Calu3 (cell line): ENCODE results near the gene RIPOR3. TPM values are rescaled to one million over a fixed set of nuclear protein-coding genes. Genes with fewer than 3 reads are reported as not detected.
A peak's percentile ranks its signal among the peaks of the same experiment; 100 is the strongest.
"Not testable (repeated sequence)": the region's sequence is repeated elsewhere in the genome, so short reads cannot be mapped to it uniquely, and the experiment has no call there.

Experiments used
- BruUV-seq: library from RNA; stranded (reverse); fragments of 400-500 nt; replicated peaks from 2 replicates; lab custom pipeline; 2021; lab: Mats Ljungman, UMichigan
- CTCF ChIA-PET: fragments of 300-600 bp; sonication (Branson Sonifier 250); formaldehyde crosslinking; loops from one replicate; lab custom pipeline; 2022; ENCODE audit warnings: antibody characterized with exemption; lab: Charles Lee
- DNase-seq: peaks from one replicate; pipeline ENCODE4 v3.0.0; 2022
- H3K27ac Mint-ChIP-seq: one replicate; pipeline ENCODE4 v1.8.0; 2022; ENCODE audit warnings: mixed read lengths; ENCODE audit not compliant: unreplicated experiment
- H3K27me3 Mint-ChIP-seq: one replicate; pipeline ENCODE4 v1.8.0; 2022; ENCODE audit warnings: mixed read lengths; ENCODE audit not compliant: unreplicated experiment
- H3K36me3 Mint-ChIP-seq: one replicate; pipeline ENCODE4 v1.8.0; 2022; ENCODE audit warnings: mild to moderate bottlenecking, moderate library complexity, mixed read lengths; ENCODE audit not compliant: insufficient read depth, unreplicated experiment
- H3K4me1 Mint-ChIP-seq: one replicate; pipeline ENCODE4 v1.8.0; 2022; ENCODE audit warnings: mild to moderate bottlenecking, low read depth, mixed read lengths; ENCODE audit not compliant: unreplicated experiment
- H3K4me3 Mint-ChIP-seq: one replicate; pipeline ENCODE4 v1.8.0; 2022; ENCODE audit warnings: mild to moderate bottlenecking, low read depth, moderate library complexity, mixed read lengths; ENCODE audit not compliant: unreplicated experiment
- H3K9me3 Mint-ChIP-seq: one replicate; pipeline ENCODE4 v1.8.0; 2022; ENCODE audit warnings: low read depth, mixed read lengths; ENCODE audit not compliant: unreplicated experiment
- CTCF ChIP-seq: fragments of 200-600 bp; IDR thresholded peaks from one replicate; pipeline ENCODE4 v1.8.0; 2022; ENCODE audit warnings: antibody characterized with exemption; ENCODE audit not compliant: unreplicated experiment
- intact Hi-C: fragments of 100-400 bp; cut with micrococcal nuclease; formaldehyde crosslinking; loops from one replicate; pipeline ENCODE4 v1.10.0; 2022; ENCODE audit not compliant: unreplicated experiment
- total RNA-seq: library from RNA; stranded (reverse); gene quantifications from 2 replicates; pipeline ENCODE4 v1.2.3, GENCODE V29; 2022

The RIPOR3 gene
- total RNA-seq, 1 experiment from 2014 or later, result 4.0 TPM

- TF ChIP-seq CTCF, result no peak
- intact Hi-C loops, result no loop called here
- peak overlapping the region; percentile 37 for H3K27ac Mint-ChIP-seq
- BruUV-seq, result no TSS peak
- CTCF ChIA-PET, result interaction anchor here (0.9 to 1.0 kb wide), 2 partner anchors 13 to 19 kb away, joined by 3 to 5 read pairs; no protein-coding TSS in a partner anchor
- H3K36me3 Mint-ChIP-seq, result peaks cover 16% of the 10 kb centered on the region
- no peaks in the 10 kb centered on the region for H3K27me3 Mint-ChIP-seq
- DNase-seq, result peak; percentile 30
- H3K4me3 Mint-ChIP-seq, result no peak overlapping the region
- peaks cover 60% of the 10 kb centered on the region for H3K4me1 Mint-ChIP-seq
- no peaks in the 10 kb centered on the region for H3K9me3 Mint-ChIP-seq
These were observed 17.7 kb upstream of the RIPOR3 start for GRCh38 chr20:50708845-50709635.

GRCh38 chr20:50704971-50705370 lies 13.6 kb upstream of the RIPOR3 start:
- CTCF ChIA-PET, result no interaction called here
- no peak for TF ChIP-seq CTCF
- H3K4me3 Mint-ChIP-seq, result no peak overlapping the region
- no peak overlapping the region for H3K27ac Mint-ChIP-seq
- peaks cover 10% of the 10 kb centered on the region for H3K36me3 Mint-ChIP-seq
- H3K4me1 Mint-ChIP-seq, result peaks cover 23% of the 10 kb centered on the region
- H3K27me3 Mint-ChIP-seq, result no peaks in the 10 kb centered on the region
- no peaks in the 10 kb centered on the region for H3K9me3 Mint-ChIP-seq
- DNase-seq, result no peak
- no TSS peak for BruUV-seq
- intact Hi-C loops, result no loop called here

- no peak for DNase-seq
- H3K36me3 Mint-ChIP-seq, result peaks cover 10% of the 10 kb centered on the region
- no peak overlapping the region for H3K4me3 Mint-ChIP-seq
- CTCF ChIA-PET, result interaction anchor here (0.7 kb wide), 1 partner anchor 14 kb away, joined by 4 read pairs; no protein-coding TSS in a partner anchor
- intact Hi-C loops, result no loop called here
- BruUV-seq, result no TSS peak
- peaks cover 23% of the 10 kb centered on the region for H3K4me1 Mint-ChIP-seq
- TF ChIP-seq CTCF, result no peak
- H3K27me3 Mint-ChIP-seq, result no peaks in the 10 kb centered on the region
- no peak overlapping the region for H3K27ac Mint-ChIP-seq
- no peaks in the 10 kb centered on the region for H3K9me3 Mint-ChIP-seq
These were observed 13.2 kb upstream of the RIPOR3 start for GRCh38 chr20:50704514-50704913.

GRCh38 chr20:50703651-50704438 lies 12.5 kb upstream of the RIPOR3 start:
- H3K36me3 Mint-ChIP-seq, result peaks cover 10% of the 10 kb centered on the region
- H3K27ac Mint-ChIP-seq, result peak overlapping the region; percentile 27
- H3K27me3 Mint-ChIP-seq, H3K9me3 Mint-ChIP-seq, H3K4me3 Mint-ChIP-seq, BruUV-seq, intact Hi-C loops, DNase-seq: not testable (repeated sequence)
- CTCF ChIA-PET, result interaction anchor here (0.6 to 0.7 kb wide), 2 partner anchors 9 to 14 kb away, joined by 3 to 4 read pairs; no protein-coding TSS in a partner anchor
- H3K4me1 Mint-ChIP-seq, result peaks cover 17% of the 10 kb centered on the region
